NCI-H2196 treated with DMSO at 0.1 percent for 48 hours (cell line): ENCODE measurements around the gene SCARB2.

Experiments
- DNase-seq: peaks from one replicate; lab custom pipeline; 2025; ENCODE audit not compliant: unreplicated experiment; lab: John Stamatoyannopoulos, UW

Gene SCARB2

DNA sequence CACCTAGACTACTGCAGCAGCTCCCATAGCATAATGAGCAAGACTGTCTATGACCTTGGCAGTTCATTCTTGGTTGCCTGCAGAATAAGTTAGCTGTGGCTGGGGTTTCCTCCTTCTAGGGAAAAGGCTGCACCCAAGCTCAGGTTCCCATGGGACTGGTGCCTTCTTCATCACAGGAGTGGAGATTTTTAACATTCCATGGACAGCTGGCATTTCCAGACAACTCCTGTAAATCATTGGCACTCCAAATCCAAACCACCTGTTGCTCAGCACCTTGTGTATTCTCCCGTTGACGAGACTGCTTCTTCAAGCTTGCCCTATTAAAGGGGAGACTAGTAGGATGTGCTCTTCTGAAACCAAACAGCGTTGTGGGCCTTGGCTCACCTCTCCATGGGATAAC lies 57.6 kb downstream of the SCARB2 start:
- DNase-seq = no peak

DNA sequence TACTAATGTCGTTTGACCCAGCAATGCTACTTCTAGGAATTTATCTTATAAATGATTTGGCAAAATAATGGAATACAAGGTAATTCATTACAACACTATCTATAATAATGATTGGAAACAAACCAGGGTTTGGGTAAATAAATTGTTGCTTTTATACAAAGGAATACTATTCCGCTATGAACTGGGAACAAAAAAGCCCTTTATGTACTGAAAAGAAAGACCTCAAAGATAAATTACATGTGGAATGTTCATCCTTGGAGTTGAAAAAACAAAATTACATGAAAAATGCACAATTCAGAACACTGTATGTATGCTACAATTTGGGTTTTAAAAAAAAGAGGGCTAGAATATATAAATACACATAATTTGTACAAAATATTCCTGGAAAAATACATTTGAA lies 60.3 kb downstream of the SCARB2 start:
- DNase-seq = no peak

DNA sequence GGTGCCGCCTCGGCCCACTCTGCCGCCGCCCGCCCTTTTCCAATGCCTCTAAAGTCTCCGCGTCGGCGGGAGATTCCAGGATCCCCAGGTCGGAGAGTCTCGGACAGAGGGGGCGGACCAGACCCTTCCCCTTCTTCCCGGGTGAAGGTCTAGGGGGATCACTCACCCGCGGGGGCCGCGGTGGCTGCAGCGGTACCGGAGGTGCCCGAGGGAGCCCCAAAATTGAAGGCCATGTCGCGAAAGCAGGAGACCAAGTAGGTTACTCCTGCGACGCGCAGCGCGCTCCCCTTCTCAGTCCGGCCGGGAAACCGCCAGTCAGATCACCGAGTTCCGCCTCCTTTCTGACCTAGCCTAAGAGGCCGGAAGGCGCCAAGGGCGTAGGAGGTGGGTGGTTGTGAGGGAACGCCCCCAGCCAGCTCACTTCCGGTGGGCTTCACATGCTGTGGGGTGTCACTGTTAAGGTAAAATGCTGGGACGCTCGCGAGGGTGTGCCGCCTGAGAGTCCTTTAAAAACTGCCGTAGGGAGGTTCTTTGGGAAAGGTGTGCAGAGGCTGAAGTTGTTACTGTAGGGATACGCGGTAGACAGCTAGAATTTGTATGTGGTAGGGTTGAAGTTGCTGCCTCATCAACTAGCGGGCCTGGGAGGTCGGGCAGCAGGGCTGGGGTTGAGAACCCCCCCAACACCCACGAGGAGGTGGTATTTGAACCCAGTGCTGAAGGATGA lies 65.3 kb downstream of the SCARB2 start, which contains the start of gene NUP54:
TSS of gene NUP54 (minus strand) at position 256 of the 724 bp plus-strand sequence. CDS start at position 233, 23 bp downstream.
- DNase-seq = peak; percentile 57

DNA sequence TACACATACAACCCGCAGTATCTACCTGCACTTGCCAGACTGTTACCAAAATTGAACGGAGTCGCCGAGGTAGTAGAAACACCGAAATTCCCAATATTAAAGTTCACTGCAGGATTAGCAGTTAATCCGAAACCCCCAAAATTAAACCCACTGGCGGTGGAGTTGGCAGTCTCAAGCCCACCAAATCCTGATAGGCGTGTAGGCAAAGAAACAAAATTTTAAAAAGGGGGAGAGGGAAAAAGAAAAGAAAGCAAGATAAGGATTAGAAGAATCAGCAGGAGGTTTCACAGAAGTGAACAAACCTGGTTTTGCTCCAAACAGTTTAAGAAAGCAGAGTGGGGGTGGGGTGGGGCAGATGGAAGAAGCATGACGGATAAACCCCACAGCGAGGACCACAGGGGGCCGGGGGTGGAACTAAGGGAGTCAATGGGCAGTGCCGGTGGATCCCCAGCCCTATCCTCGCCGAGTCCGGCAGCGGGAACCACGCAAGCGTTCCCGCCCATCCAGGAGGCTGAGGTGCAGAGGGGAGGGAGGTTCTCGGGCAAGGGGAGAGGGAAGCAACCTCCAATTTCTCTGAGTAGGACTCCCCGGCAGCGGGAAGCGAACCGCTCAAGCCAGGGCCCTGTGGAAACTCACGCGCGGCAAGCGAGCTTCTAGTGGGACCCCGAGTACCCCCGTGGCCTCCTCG lies 66.0 kb downstream of the SCARB2 start:
- peak; percentile 9 for DNase-seq

DNA sequence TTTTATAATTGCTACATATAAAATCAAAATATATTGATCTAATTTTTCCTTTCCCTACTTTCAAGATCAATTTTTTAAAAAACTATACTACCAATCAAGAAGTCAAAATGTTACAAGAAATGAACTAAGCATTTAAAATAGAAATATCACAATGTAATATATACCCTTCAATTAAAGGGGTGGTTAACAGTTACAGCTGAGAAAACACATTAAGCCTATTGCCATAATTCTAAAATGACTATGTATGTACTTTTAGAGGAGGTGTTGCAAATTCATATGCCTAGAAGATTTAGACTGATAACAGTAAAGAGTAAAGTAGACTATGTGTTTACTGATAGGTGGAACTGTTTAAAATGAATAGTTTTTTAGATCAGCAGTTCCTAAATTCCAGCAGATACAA lies 69.1 kb downstream of the SCARB2 start:
- DNase-seq = no peak

DNA sequence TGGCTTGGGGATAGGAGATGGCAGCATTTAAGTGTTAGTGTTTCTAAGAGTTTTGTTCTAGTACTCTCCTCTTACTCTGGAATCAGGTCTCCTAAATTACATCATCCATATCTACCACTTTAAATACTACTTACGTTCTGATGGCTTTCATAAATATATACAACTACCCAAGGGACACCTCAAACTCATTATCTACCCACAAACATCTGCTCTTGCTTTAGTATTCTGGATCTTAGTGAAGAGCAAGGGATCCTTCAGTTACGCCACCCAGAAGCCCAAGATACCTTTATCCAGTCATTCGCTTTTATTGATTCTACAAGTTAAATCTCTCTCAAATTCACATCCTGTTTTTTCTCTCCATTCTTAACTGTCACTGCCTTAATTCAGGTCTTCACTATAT lies 72.4 kb downstream of the SCARB2 start:
- DNase-seq = no peak

DNA sequence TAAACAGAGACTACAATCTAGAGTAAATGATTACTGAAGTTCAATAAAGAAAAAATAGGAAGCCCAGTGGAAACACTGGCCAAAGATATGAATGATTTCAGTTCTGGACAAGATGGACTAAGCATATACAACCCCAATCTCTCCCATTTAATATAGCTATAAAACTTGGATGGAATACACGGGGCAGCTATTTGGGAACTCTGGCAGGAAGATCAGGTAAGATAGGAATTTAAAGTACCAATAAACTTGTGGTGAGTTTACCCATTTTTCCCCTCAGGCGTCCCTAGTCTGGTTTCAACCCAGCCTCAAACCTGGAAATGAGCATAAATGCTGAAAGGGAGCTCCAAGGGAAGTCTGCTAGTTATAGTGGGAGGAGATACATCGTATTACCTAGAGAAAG lies 85.9 kb downstream of the SCARB2 start:
- no peak for DNase-seq

DNA sequence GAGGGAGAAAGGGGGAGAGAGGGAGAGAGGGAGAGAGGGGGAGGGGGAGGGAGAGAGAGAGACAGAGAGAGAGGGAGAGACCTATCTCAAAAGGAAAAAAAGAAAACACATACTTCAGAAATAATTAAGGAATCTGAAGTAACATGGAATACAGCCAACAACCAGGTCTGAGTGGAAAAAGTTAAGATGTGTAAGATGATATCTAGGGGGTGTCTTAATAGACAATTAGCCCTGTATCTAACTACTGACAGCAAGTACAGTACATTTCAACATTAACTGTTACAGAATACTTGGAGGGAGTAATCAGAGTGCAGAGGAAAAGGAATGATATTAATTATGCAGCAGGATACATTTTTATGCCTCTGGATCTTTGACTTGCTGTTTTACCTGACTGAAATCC lies 87.8 kb downstream of the SCARB2 start:
- no peak for DNase-seq

DNA sequence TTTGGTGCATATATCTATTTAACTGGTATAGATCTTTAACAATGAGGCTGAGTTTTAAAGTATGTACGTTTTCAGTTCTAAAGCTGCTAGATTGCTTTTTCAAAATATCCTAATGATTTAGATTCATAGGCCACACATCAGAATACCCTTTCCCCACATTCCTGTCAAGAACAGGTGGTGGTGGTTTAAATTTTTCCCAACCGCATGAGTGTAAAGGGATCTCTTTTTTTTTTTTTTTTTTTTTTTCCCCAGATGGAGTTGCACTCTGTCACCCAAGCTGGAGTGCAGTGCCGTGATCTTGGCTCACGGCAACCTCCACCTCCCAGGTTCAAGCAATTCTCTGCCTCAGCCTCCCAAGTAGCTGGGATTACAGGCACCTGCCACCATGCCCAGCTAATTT lies 93.4 kb downstream of the SCARB2 start:
- DNase-seq = no peak

DNA sequence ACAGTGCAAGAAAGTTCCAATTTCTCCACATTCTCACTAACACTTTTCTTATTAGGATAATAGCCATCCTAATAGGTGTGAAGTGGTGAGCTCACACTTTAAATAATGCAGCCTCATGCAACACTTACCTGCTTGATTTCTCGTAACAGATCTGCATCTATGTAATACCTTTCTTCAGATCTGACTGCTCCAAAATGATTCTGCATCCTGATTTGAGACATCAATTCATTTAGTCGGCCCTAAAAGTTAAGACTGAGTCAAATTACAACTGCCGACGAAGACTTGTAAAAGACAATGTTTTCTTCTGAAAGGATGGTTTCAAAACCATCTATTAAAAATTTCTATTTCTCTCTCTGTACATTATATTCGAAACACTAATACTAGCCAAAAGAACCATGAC lies 96.1 kb downstream of the SCARB2 start:
- no peak for DNase-seq

DNA sequence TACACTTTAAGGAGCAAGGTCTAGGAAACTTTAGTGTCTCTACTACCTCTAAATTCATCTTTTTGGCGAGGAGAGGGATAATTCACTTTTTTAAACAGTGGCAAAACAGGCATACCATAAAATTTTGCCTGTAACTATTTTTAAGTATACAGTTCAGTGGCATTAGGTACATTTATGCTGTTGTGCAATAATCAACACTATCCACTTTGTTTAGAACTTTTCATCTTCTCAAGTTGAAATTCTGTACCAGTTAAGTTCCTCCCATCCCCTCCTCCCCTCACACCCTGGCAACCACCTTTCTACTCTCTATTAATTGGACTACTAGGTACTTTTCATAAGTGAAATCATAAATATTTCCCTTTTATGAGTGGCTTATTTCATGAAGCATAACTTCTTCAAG lies 96.8 kb downstream of the SCARB2 start:
- no peak for DNase-seq
